Fibroblast of skin of left quadriceps (primary cell): ENCODE measurements around the gene TRPV2.

Source experiments
- DNase-seq, 2 experiments: peaks; one replicate each; pipeline ENCODE4 v3.0.0-alpha.2; 2013; ENCODE audit warnings: low read depth in 2 of 2

The TRPV2 gene

DNA sequence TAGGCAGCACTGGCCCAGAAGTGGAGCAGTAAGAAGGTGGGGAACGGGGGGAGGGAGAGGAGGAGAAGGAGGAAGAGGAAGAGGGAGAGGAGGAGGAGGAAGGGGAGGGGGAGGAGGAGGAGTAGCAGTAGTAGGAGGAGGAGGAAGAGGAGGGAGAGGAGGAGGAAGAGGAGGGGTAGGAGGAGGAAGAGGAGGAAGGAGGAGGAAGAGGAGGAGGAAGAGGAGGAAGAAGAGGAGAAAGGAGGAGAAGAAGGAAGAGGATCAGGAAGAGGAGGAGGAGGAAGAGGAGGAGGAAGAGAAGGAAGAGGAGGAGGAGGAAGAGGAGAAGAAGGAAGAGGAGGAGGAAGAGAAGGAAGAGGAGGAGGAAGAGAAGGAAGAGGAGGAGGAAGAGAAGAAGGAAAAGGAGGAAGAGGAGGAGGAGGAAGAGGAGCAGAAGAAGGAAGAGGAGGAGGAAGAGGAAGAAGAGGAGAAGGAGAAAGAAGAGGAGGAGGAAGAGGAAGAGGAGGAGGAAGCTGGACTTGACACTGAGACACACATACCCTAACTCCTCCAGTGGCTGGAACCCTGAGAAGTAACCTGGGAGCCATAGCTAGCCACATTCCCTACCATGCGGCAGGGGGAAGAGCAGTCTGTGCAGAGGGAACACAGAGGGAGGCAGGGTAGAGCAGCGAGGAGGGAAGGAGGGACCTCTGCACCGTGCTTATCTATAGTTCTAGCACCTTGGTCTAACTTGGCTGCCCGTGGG lies 40.8 kb downstream of the TRPV2 start:
- DNase-seq: no peak

DNA sequence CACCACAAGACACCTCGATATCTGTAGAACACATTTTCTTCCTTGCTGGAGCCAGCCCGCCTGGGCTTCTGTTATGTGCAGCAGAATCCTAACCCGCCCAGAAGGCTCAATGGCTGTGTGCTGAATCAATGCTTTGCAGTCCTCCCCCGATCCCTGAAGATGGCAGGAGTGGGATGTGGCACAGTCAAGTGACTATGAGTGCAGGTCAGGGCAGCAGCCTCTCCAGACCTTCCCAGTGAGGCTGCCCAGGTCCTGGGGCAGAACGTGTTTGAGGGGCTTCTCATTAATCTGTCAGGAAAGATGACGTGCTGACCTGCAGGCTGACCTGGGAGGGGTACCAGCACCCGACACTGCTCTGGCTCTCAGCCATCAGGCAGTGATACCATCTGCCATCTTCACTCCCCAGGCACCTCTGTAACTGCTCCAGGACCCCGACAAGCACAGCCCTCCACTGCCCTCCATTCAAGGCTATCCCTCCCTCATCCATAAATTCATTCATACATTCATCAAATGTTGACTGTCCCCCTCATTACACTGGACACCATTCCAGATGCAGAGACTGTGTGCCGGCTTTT lies 41.5 kb downstream of the TRPV2 start:
- DNase-seq: no peak

DNA sequence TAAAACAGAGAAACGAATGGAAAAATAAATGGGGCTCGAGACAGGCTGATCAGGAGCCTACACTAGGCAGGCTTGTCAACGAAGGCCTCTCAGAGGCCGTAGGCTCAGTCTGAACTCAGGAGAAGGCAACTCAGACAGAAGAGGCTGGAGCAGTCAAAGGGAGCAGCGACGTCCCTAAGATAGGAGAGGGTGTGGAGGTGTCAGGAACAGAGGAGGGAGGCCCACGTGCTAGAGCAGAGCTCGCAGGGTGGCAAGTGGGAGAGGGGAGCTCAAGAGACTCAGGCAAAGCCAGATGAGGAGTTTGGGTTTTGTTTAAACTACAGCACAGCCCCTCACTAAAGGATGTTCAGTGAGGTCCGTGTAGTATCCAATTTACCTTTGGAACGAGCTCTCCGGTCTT lies 43.9 kb downstream of the TRPV2 start:
- no peak for DNase-seq

DNA sequence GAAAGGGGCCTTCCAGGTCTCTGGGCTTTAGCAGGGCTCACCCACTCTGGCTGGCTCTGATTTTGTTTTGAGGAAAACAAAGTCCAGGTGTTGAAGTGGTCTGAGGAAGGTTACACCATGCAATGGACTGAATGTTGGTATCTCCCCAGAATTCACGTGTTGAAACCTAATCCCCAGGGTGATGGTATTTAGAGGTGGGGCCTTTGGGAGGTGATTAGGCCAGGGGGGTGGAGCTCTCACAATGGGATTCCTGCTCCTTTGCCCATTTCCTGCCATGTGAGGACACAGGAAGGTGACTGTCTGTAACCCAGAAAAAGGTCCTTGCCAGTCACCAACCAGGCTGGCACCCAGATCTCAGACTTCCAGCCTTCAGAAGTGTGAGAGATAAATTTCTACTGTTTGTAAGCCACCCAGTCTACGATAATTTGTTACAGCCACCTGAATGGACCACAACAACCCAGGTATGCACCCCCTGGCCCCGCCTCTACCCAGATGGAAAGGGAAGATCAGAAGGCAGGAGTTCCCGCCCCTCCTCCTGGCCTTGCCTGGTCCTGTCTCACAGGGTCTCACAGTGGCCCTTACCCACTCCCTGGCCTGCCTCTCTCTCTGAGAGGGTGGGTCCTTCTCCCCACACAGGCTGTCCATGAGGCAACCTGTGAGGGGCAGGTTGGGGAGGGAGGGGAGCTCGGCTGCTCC lies 44.6 kb downstream of the TRPV2 start:
- DNase-seq: no peak

DNA sequence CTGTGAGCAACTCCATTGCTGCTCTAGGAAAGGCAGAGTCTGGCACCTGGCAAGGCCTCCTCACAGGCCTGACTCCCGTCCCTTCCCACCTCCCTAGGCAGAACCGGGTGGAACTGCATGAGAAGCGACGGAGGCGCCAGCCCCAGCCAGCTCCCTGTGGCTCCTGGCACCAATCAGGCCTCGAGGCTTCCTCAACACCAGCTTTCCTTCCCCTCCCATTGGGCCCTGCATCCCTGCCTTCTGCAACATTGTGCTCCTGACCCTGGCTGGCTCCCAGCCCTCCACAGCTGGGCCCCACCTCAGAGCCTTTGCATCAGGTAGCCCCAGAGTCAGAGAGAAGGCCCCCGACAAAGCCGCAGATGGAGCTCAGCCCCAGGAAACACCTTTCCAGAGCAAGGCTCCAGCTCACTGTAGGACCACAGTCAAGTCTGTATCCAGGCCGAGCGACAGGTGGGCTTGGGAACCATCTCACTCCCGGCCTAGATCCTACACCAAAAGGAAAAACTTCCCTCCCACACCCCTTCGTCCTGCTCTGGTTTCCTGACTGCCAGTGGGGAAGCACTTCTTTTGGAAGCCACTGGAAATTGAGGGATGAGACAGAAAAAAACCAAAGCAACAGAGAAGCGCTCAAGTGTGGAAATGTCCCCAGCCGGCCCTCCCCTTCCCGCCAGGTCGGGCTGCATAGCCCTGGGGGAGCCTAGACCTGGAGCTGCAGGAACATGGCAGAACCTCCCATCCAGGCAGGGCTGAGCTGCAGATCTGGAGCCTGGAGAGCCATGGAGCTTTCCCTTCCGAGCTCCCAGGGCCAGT lies 45.6 kb downstream of the TRPV2 start:
- DNase-seq: no peak

DNA sequence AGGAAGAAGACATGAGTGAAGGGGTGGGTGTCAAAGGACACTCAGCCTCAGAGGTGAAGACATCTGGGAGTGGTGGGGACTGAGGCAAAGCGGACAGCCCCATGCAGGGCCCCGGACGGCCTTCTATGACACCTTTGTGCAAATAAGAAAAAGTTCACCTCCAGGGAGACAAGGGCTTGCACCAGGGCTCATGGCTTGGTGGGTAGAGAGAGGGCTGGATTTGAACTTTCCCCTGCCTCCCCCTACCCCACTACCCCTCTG lies 46.2 kb downstream of the TRPV2 start:
- no peak for DNase-seq

DNA sequence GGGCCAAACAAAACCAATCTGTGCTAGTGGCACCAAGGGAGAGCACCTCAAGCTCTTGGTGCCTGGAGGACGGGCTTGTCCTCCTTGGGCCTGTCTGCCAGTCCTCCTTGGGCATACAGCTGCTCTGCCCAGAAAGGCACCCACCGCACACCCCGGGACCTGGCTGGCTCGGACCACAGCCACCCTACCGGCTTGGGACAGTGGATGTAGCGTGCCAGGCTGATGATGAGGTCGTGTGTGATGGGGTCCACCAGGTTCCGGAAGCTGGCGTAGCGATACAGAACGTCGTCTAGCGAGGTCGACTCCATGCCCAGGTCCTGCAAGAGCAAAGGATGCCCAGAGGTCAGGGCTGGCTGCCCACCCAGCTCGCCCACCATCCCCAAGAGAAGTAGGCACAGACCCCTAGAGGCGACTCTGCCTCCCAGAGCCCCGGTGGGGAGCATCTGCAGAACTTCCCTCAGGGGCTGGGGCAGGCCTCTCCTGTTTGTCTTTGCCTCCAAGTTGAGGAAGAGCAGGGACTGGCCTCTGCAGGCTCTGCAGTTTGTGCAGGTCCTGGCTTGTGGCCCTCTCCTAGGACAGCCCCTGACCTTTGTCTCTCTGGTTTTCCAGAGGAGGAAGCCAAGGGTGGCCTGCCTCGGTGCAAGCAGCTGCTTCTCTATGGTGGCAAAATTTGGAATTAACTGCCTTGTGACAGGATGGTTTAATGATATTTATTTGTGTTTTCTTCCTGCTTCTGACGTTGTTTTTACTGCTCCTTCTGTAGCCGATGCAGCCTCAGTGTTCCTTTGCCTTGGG lies 46.9 kb downstream of the TRPV2 start:
- DNase-seq: no peak

DNA sequence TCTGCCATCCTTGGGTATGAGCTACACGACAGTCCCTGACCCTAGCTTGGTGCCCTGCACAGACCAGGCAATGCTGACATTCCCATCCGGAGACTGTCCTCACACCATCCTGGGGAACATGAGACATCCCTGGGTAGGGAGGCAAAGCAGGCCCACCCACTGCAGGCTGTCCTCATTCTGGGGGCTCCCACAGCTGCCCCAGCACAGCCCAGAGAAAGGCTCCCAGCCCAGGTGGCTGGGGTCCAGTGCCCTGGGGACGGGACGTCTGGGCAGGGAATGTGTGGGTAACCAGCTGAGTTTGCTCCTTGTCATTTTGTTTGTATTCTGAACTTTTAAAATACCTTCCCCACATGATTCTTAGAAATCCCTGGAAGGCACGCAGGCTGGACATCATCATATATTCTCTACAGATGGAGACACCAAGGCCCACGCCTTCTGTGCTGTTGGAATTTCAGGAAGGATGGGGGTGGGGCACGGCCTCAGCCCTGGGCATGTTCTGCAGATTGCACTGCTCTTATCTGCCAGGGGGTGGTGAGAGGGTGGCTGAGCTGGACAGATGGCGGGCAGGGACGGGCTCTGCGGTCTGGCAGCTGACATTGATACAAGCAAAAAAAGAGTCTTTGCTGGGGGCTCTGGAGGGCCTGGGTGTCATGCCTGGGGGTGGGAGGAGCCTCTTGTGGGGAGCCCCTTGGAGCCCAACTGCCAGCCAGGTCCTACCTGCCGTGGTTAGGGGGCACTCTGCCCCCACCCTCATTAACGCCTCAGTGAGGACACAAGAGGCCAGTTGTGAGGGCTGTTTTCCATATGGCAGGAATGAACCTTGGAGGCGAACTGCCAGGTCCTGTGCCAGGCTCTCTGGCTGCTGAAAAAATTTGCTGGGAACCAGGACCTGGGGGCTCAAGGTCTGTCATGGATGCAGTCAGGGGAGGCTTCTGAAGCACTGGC lies 48.3 kb downstream of the TRPV2 start:
- no peak for DNase-seq

DNA sequence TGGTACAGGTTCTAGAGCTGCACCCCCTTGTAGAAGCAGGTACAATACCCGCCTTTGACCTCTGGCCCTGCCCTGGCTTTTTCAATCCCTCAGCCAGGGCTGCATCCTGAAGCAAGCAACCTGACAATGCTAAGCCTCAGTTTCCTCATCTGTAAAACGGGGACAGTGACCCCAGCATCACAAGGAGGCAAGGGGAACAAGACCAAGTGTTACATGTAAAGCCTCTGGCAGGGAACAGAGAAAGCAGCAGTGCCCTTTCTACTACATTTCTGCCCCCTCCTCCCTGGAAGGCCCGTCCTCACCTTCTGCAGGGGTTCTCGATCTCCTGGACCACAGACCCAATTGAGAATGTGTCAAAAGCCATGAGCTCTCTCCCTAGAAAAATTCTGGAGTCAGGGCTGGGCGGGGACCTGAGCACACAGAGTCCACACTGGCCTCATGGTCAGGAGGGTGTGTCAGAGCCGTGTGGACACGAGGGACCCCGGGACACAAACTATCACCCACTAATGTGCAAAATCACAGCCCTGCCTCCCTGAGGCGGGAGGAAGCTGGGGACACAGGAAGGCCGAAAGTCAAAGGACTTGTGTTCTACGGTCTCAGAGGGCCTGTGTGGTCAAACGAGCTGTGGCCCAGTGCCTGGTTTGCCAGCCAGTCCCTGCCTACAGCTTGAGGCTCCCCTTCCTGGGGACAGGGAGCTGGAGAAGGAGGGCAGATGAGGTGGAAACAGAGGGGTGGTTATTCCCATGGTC lies 49.1 kb downstream of the TRPV2 start:
- no peak for DNase-seq

DNA sequence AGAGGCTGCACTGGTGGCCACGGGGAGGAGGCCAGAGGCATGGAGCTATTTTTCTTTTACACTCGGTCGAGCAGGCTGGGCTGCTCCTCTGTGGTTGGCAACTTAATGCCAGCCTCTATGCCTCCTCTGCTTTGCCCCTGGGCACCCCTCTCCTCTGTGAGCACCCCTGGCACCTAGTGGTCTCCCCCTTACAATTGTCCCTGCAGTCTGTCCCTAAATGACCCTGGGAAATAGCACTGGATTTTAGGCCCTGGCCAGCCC lies 49.6 kb downstream of the TRPV2 start:
- DNase-seq: no peak

DNA sequence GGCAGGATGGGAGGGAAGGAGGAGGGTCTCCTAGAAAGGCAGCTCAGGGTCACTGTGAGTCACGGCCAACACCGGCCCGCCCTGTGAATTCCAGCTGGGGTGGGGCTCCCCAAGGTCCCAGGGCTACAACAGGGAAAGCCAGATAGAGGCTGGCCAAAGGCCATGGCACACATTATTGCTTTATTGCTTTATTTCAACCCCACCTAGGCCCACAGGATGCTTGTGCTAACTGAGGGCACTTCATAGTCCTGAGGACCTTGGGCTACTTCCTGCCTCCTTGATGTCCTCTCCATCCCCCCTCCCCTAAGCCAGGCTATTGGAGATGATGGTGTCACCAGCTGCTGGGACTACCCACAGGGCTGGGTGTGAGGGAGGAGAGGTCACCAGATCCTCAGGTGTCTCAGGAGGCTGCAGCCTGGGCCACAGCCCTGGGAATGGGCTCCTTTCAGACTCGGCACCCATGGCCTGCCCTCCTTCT lies 50.5 kb downstream of the TRPV2 start:
- no peak for DNase-seq

DNA sequence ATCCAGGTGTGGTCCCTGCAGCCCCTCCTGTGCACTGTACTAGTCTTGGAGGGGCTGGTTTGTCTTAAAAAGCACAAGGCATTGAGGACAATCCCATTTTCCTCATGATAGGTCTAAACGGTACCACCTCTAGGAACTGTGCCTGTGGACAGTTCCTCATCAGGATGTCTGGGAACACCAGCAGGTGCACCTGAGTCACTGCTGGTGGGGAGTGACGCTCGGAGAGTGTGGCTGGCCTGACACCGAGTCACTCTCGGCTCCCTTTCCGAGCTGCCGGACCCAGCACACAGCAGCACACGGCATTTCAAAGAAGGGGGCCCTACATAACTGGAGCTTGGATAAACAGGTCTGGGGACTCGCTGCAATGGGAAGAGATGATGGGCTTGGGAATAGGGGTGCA lies 51.0 kb downstream of the TRPV2 start:
- DNase-seq: no peak

DNA sequence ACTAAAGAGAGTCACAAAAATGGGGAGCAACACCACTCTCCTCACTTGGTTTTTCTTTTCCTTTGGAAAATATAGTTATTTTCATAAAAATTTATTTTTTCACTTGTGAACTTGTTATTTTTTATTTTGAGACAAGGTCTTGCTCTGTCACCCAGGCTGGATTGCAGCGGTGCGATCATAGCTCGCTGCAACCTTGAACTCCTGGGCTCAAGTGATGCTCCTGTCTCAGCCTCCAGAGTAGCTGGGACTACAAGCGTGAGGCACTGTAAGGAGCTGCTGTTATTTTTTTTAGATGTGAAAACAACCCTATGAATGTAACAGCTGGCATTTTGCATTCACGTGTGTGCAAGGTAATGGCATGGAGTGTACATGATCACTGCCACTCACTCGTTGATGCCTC lies 51.7 kb downstream of the TRPV2 start:
- DNase-seq: no peak

DNA sequence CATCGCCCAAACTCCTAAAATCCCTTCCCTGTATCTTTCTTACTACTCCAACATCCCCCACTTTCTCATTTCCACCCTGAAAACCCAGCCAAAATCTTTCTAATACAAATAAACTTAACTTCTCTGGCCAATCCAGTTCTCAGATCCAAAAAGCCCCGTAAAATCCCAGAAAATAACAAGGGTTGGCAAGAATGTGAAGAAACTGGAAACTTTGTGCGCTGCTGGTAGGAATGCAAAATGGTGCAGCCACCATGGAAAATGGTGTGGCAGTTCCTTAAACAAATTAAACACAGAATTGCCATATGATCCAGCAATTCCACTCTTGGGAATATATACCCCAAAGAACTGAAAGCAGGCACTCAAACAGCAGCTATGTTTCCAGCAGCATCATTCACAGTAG lies 52.5 kb downstream of the TRPV2 start:
- no peak for DNase-seq

DNA sequence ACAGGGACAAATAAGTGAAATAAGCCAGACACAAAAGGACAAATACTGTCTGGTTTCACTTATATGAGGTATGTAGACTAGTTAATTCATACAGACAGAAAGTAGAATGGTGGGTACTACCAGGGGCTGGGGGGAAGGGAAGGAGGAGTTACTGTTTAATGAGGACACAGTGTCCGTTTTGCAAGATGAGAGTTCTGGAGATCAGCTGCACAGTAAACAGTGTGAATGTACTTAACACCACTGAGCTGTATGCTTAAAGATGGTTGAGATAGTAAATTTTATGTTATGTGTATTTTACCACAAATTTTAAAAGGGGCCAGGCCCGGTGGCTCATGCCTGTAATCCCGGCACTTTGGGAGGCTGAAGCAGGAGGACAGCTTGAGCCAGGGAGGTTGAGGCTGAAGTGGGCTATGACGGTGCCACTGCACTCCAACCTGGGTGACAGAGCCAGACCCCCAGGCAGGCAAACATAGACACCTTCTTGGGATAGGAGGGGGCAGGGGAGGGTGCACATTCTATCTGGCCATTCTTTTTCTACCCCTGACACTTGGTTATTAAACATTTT lies 53.1 kb downstream of the TRPV2 start:
- no peak for DNase-seq

DNA sequence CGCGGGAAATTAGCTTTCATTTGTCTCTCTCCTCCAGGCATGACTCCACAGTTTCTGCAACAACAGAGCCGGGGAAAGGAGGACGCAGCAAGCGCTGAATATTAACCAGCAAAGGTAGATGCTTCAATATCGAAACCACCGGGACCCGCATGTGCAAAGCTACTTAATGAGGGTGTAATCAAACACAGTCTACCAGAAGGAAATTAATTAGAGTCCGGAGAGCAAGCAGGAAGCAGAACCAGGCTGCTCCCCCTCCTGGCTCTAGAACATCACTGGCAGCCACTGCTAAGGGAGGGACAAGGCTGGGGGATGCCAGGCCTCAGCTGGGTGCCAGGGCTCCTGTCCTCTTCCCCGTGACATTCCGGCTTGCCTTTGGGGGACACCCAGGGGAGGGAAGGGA lies 54.9 kb downstream of the TRPV2 start:
- no peak for DNase-seq

DNA sequence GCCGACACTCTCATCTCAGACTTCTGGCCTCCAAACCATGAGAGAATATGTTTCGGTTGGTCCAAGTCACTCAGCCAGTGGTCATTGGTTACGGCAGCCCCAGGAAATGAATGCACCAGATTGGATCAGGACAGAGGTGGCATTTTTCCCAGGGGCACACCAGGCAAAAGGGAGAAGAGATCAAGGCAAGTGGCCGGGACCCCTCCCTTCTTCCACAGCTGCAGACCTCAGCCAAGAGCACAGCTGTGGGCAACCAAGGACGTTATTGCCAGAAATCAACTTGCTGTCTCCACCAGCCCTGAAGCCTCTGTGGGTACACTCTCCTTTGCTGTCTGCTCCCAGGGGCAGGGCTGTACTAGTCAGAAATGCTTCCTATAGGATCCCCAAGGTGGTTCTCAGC lies 55.9 kb downstream of the TRPV2 start:
- no peak for DNase-seq

DNA sequence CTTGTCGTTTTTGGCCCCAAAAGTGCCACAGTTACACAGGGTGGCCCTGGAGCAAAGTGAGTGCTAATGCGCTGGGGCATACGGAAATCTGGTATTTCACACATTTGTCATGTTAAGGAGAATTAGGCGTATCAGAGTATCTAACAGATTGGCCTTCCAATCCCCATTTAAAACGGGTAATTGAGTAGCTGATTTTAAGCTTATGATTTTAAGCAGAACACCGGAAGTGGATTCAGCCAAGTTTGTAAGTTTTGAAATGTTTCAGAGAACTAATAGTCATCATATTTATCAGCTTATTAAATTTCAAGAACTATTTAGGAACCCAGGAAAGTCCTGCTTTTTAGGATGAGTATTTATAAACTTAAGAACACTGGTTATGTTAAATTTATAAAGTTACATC lies 57.2 kb downstream of the TRPV2 start:
- DNase-seq: no peak

DNA sequence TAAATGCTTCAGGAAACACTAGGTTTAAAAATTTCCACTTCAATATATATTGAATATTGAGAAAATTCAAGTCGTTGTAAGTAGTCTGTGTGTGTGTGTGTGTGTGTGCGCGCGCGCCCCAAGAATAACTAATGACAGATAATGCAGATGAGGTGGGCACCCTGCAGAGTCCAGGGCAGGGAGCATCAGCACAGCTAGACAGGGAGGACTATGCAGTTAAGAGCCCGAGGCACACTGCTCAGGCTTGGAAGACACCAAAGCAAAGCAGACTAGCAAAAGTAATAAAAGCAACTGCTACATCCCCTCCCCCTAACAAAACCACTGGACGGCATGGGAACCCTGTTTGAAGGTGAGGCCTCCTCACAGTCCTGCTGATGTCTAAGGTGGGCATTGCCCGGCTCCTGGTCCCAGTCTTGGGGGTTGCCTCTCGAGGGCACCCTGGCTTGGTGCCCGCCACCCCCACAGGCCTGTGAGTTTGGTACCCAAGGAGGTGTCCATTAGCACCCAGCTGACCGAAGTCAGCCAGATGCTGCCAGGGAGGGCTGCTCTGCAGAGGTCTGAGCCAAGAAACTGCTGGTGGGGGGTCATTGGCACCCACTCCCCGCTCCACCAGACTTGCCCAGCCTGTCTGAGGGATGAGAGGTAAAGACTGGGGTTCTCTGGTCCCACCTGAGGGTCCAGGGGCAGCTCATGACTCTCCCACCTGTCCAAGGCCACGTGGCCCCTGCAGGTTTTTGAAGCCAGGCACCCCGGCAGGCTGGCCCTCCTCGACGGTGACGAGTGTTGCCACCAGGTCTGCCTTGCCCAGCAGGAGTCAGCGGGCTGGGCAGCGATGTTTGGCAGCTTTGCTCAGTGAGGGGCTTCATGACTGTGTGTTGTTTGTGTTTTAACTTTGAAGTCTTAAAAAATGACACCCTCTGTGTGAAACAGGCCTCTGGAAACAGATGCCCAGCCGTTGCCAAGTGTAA lies 58.0 kb downstream of the TRPV2 start:
- no peak for DNase-seq
